Non-pigmented ciliary epithelial cell (primary cell): ENCODE results near the gene ATP6V1B1.
A peak's percentile ranks its signal among the peaks of the same experiment; 100 is the strongest.

Experiments
- DNase-seq: peaks from one replicate; pipeline ENCODE4 v3.0.0-alpha.2; 2010; ENCODE audit warnings: low read depth

The ATP6V1B1 gene

GRCh38 chr2:70901227-70902066 lies 34.3 kb upstream of the ATP6V1B1 start:
- no peak for DNase-seq

GRCh38 chr2:70902067-70902442 lies 33.6 kb upstream of the ATP6V1B1 start:
- DNase-seq: no peak

GRCh38 chr2:70902579-70902978 lies 33.1 kb upstream of the ATP6V1B1 start:
- DNase-seq: no peak

GRCh38 chr2:70903171-70903570 lies 32.5 kb upstream of the ATP6V1B1 start:
- no peak for DNase-seq

GRCh38 chr2:70903641-70904340 lies 31.9 kb upstream of the ATP6V1B1 start:
- DNase-seq: no peak

- DNase-seq: no peak
Measured at GRCh38 chr2:70904371-70905216, 31.1 kb upstream of the ATP6V1B1 start.

GRCh38 chr2:70905443-70906421 lies 30.0 kb upstream of the ATP6V1B1 start:
- no peak for DNase-seq

GRCh38 chr2:70906439-70907005 lies 29.2 kb upstream of the ATP6V1B1 start:
- DNase-seq: no peak

GRCh38 chr2:70907130-70908057 lies 28.3 kb upstream of the ATP6V1B1 start:
- DNase-seq: no peak

- no peak for DNase-seq
Measured at GRCh38 chr2:70916291-70916690, 19.4 kb upstream of the ATP6V1B1 start.

- DNase-seq: no peak
Measured at GRCh38 chr2:70918016-70918415, 17.7 kb upstream of the ATP6V1B1 start.

GRCh38 chr2:70919672-70920366 lies 15.9 kb upstream of the ATP6V1B1 start:
- peak; percentile 18 for DNase-seq

GRCh38 chr2:70920367-70920715 lies 15.4 kb upstream of the ATP6V1B1 start:
- no peak for DNase-seq

GRCh38 chr2:70921031-70921430 lies 14.7 kb upstream of the ATP6V1B1 start:
- no peak for DNase-seq

- no peak for DNase-seq
Measured at GRCh38 chr2:70921839-70922234, 13.9 kb upstream of the ATP6V1B1 start.

- no peak for DNase-seq
Measured at GRCh38 chr2:70922235-70923234, 13.2 kb upstream of the ATP6V1B1 start.

- no peak for DNase-seq
Measured at GRCh38 chr2:70923378-70924015, 12.2 kb upstream of the ATP6V1B1 start.

- DNase-seq: no peak
Measured at GRCh38 chr2:70926042-70926441, 9.7 kb upstream of the ATP6V1B1 start.
